Measurements from ENCODE around the gene ID1. TPM values are rescaled to one million over a fixed set of nuclear protein-coding genes. Genes with fewer than 3 reads are reported as not detected.

ID1 gene
- total RNA-seq, 1 experiment from 2014 or later: 360 TPM

GRCh38 chr20:31642837-31643236, 37.7 kb downstream of the ID1 start:
- Histone ChIP-seq H3K18ac (ENCODE audit: insufficient read length, low read depth, low read length) (no peak overlapping the region), H3K4me1 (ENCODE audit: insufficient read depth, low read length) (no peaks in the 10 kb centered on the region), H2BK15ac (ENCODE audit: low read depth, low read length) (no peak overlapping the region), H3K4me2 (ENCODE audit: insufficient read depth, insufficient read length, low read length) (no peak overlapping the region), H3K56ac (ENCODE audit: insufficient read length, low read depth, low read length) (no peak overlapping the region), H3K27me3 (ENCODE audit: insufficient read depth, low read length) (no peaks in the 10 kb centered on the region), H3K79me1 (ENCODE audit: insufficient read depth, low read depth, low read length, poor library complexity, severe bottlenecking) (no peaks in the 10 kb centered on the region), H3K79me2 (ENCODE audit: insufficient read depth, low read length) (no peaks in the 10 kb centered on the region), H3K27ac (ENCODE audit: insufficient read length, low read depth, low read length) (no peak overlapping the region), H2BK12ac (ENCODE audit: insufficient read length, low read depth, low read length) (no peak overlapping the region), H3K23ac (ENCODE audit: insufficient read length, low read depth, low read length) (no peak overlapping the region), H3T11ph (ENCODE audit: low read length) (no peak overlapping the region), H2AFZ (ENCODE audit: low read length) (no peak overlapping the region), H4K8ac (replicated peaks; ENCODE audit: insufficient read length, low read depth, low read length) (no peak overlapping the region), H2BK5ac (ENCODE audit: insufficient read length, low read length) (no peak overlapping the region), H4K91ac (ENCODE audit: insufficient read length, low read depth, low read length) (no peak overlapping the region), H3K4ac (ENCODE audit: low read depth, low read length) (no peak overlapping the region), H4K5ac (ENCODE audit: insufficient read length, low read depth, low read length) (no peak overlapping the region), H3K23me2 (ENCODE audit: insufficient read length, low read depth, low read length, poor library complexity, severe bottlenecking) (no peaks in the 10 kb centered on the region), H3K14ac (ENCODE audit: insufficient read depth, low read length) (no peak overlapping the region), H2BK120ac (ENCODE audit: low read depth, low read length, poor library complexity, severe bottlenecking) (no peak overlapping the region), H3K9ac (ENCODE audit: extremely low read depth, insufficient read length, low read length) (no peak overlapping the region), H3K9me3 (ENCODE audit: control insufficient read depth, low read depth, low read length) (no peaks in the 10 kb centered on the region), H2AK5ac (ENCODE audit: insufficient read length, low read length) (no peak overlapping the region), H4K20me1 (ENCODE audit: control insufficient read depth, insufficient read depth, insufficient read length) (no peaks in the 10 kb centered on the region), H2BK20ac (ENCODE audit: low read depth, low read length, poor library complexity, severe bottlenecking) (no peak overlapping the region)
- no peaks in the 10 kb centered on the region for H3K9me3 Mint-ChIP-seq
- no peaks in the 10 kb centered on the region for H3K36me3 Mint-ChIP-seq (ENCODE audit: insufficient read depth in 1 of 3, low read depth in 3 of 3)
- no peak for TF ChIP-seq CTCF (conservative IDR thresholded peaks at IDR 0.05)
- no peak overlapping the region for H3K4me3 Mint-ChIP-seq
- peaks cover 8% of the 10 kb centered on the region for H3K27me3 Mint-ChIP-seq (ENCODE audit: low read depth)
- H3K4me1 Mint-ChIP-seq: peaks cover 9 to 14% of the 10 kb centered on the region in 2 experiments
- H3K27ac Mint-ChIP-seq: peak overlapping the region in 1 of 3 experiments; percentile 50; a peak in 2 of 7 replicates
- DNase-seq: no peak
- WGBS (ENCODE audit: extremely low coverage, insufficient read length, low lambda C conversion rate): no CpG with 5 or more reads among the region's 1 CpG
